SK-N-SH (cell line): ENCODE data around the gene TCIRG1.

Experiments used
- MXI1 ChIP-seq: IDR thresholded peaks from 2 replicates; pipeline ENCODE4 v1.6.1; 2012; ENCODE audit warnings: mild to moderate bottlenecking, low read depth, low read length, improper control_type of control experiment
- SIN3A ChIP-seq: IDR thresholded peaks from 2 replicates; pipeline ENCODE4 v1.6.1; 2012; ENCODE audit warnings: low read depth, mild to moderate bottlenecking, low read length, moderate library complexity, borderline replicate concordance
- SMC3 ChIP-seq: IDR thresholded peaks from 2 replicates; pipeline ENCODE4 v1.6.1; 2012; ENCODE audit warnings: low read depth, low read length, improper control_type of control experiment
- TF ChIP-seq, protein P1 (sequence below): IDR thresholded peaks from 2 replicates; pipeline ENCODE4; 2012

- TF ChIP-seq SMC3 (no peak), SIN3A (no peak), MXI1 (no peak)
- TF ChIP-seq, protein P1, sequence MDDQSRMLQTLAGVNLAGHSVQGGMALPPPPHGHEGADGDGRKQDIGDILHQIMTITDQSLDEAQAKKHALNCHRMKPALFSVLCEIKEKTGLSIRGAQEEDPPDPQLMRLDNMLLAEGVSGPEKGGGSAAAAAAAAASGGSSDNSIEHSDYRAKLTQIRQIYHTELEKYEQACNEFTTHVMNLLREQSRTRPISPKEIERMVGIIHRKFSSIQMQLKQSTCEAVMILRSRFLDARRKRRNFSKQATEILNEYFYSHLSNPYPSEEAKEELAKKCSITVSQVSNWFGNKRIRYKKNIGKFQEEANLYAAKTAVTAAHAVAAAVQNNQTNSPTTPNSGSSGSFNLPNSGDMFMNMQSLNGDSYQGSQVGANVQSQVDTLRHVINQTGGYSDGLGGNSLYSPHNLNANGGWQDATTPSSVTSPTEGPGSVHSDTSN = no peak
Observed at GRCh38 chr11:68080860-68081259, 42.0 kb downstream of the TCIRG1 start.
